Ishikawa (cell line): ENCODE measurements around the gene MT1X.

Experiments
- CREB1 ChIP-seq: IDR thresholded peaks from 2 replicates; pipeline ENCODE4 v1.6.1; 2012; ENCODE audit warnings: low read depth
- EP300 ChIP-seq: IDR thresholded peaks from 2 replicates; pipeline ENCODE4 v1.6.1; 2012; ENCODE audit warnings: borderline replicate concordance
- NFIC ChIP-seq: IDR thresholded peaks from 2 replicates; pipeline ENCODE4 v1.6.1; 2012
- RAD21 ChIP-seq: IDR thresholded peaks from 2 replicates; pipeline ENCODE4 v1.6.1; 2012; ENCODE audit warnings: low read depth
- TCF12 ChIP-seq: IDR thresholded peaks from 2 replicates; pipeline ENCODE4 v1.6.1; 2012; ENCODE audit warnings: low read depth
- TEAD4 ChIP-seq: IDR thresholded peaks from 2 replicates; pipeline ENCODE4 v1.6.1; 2012
- ZBTB7A ChIP-seq: IDR thresholded peaks from 2 replicates; pipeline ENCODE4 v1.6.1; 2012; ENCODE audit warnings: low read depth
- TF ChIP-seq, protein P1 (sequence below): IDR thresholded peaks from 2 replicates; pipeline ENCODE4 v1.6.1; 2012; ENCODE audit warnings: low read depth, mild to moderate bottlenecking
- TF ChIP-seq, protein P2 (sequence below): IDR thresholded peaks from 2 replicates; pipeline ENCODE4 v1.6.1; 2012

DNA sequence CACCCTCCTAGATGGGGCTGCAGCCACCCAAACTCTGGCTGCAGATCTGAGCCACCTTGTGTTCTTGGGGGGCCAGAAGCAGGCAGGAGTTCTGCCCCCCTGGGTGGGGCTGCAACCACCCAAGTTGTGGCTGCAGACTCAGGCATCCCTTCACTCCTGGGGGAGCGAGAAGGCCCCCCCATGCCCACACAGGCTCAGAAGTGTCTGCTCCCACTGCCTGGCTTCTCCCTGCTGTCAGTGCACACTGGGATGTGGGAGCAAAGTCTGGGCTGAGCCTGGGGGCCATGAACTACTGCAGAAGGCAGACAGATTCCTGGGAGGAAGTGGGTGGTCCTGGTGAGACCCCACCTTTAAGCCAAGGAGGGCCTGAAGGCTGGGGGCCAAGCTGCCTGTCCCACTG is 13.0 kb downstream of the MT1X start:
- TF ChIP-seq, protein P1, sequence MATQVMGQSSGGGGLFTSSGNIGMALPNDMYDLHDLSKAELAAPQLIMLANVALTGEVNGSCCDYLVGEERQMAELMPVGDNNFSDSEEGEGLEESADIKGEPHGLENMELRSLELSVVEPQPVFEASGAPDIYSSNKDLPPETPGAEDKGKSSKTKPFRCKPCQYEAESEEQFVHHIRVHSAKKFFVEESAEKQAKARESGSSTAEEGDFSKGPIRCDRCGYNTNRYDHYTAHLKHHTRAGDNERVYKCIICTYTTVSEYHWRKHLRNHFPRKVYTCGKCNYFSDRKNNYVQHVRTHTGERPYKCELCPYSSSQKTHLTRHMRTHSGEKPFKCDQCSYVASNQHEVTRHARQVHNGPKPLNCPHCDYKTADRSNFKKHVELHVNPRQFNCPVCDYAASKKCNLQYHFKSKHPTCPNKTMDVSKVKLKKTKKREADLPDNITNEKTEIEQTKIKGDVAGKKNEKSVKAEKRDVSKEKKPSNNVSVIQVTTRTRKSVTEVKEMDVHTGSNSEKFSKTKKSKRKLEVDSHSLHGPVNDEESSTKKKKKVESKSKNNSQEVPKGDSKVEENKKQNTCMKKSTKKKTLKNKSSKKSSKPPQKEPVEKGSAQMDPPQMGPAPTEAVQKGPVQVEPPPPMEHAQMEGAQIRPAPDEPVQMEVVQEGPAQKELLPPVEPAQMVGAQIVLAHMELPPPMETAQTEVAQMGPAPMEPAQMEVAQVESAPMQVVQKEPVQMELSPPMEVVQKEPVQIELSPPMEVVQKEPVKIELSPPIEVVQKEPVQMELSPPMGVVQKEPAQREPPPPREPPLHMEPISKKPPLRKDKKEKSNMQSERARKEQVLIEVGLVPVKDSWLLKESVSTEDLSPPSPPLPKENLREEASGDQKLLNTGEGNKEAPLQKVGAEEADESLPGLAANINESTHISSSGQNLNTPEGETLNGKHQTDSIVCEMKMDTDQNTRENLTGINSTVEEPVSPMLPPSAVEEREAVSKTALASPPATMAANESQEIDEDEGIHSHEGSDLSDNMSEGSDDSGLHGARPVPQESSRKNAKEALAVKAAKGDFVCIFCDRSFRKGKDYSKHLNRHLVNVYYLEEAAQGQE: no peak
- TF ChIP-seq TCF12: no peak
- TF ChIP-seq ZBTB7A: no peak
- no peak for TF ChIP-seq CREB1
- TF ChIP-seq EP300: no peak
- no peak for TF ChIP-seq RAD21
- TF ChIP-seq NFIC: no peak
- TF ChIP-seq TEAD4: no peak
- TF ChIP-seq, protein P2, sequence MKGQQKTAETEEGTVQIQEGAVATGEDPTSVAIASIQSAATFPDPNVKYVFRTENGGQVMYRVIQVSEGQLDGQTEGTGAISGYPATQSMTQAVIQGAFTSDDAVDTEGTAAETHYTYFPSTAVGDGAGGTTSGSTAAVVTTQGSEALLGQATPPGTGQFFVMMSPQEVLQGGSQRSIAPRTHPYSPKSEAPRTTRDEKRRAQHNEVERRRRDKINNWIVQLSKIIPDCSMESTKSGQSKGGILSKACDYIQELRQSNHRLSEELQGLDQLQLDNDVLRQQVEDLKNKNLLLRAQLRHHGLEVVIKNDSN: no peak
